SK-N-SH (cell line): ENCODE data around the gene CD79A. TPM values are rescaled to one million over a fixed set of nuclear protein-coding genes. Genes with fewer than 3 reads are reported as not detected.

Experiments used
- CTCF ChIA-PET: fragments of 300-600, 350-600 bp; formaldehyde crosslinking; extraction: SDS; loops from one replicate; lab custom pipeline; 2021; lab: Yijun Ruan, JAX
- POLR2A ChIA-PET: fragments of 350-600 bp; sonication (Branson Sonifier 250); formaldehyde crosslinking; extraction: SDS; loops from one replicate; lab custom pipeline; 2020; ENCODE audit warnings: antibody characterized with exemption, inconsistent platforms; lab: Yijun Ruan, JAX
- DNase-seq: peaks from one replicate; pipeline ENCODE4 v3.0.0; 2012
- H2AFZ ChIP-seq: fragments of 200-600 bp; sonication (generic); 2 replicates; pipeline ENCODE4 v1.8.1; 2016; ENCODE audit warnings: antibody characterized with exemption, mild to moderate bottlenecking, low read depth
- H3F3A ChIP-seq: fragments of 200-600 bp; sonication (generic); replicated peaks from 2 replicates; pipeline ENCODE3; 2016; ENCODE audit warnings: antibody characterized with exemption, mild to moderate bottlenecking; ENCODE audit not compliant: insufficient read depth
- H3K27ac ChIP-seq, 2 experiments: fragments of 200-500 bp in 1 of 2; fragments of 200-600 bp in 1 of 2; sonication (Bioruptor generic) in 1 of 2; sonication (generic), shearing (Covaris generic) in 1 of 2; 2 replicates each; pipeline versions ENCODE4 v1.5.1 to v1.6.1; 2014 to 2016; ENCODE audit warnings: low read depth in 2 of 2, inconsistent platforms in 1 of 2, low read length in 1 of 2, mild to moderate bottlenecking in 1 of 2, mixed read lengths in 1 of 2
- H3K27me3 ChIP-seq: fragments of 200-600 bp; sonication (generic), shearing (Covaris generic); 2 replicates; pipeline ENCODE4 v1.6.1; 2016; ENCODE audit warnings: mixed run types; ENCODE audit not compliant: insufficient read depth
- H3K36me3 ChIP-seq, 2 experiments: fragments of 200-500 bp in 1 of 2; fragments of 200-600 bp in 1 of 2; sonication (Bioruptor generic) in 1 of 2; sonication (generic) in 1 of 2; replicated peaks in 1 of 2; 2 replicates each; pipeline versions ENCODE3 to v1.5.1; 2014 to 2016; ENCODE audit warnings: low read length in 1 of 2, mild to moderate bottlenecking in 1 of 2; ENCODE audit not compliant: insufficient read depth in 2 of 2, control insufficient read depth in 1 of 2
- H3K4me1 ChIP-seq, 2 experiments: fragments of 200-500 bp in 1 of 2; fragments of 200-600 bp in 1 of 2; sonication (Bioruptor generic) in 1 of 2; sonication (generic), shearing (Covaris generic) in 1 of 2; 2 replicates each; pipeline versions ENCODE4 v1.5.1 to v1.6.1; 2014 to 2016; ENCODE audit warnings: low read depth in 1 of 2, low read length in 1 of 2, mixed run types in 1 of 2; ENCODE audit not compliant: insufficient read depth in 2 of 2, control insufficient read depth in 1 of 2
- H3K4me2 ChIP-seq: fragments of 200-600 bp; sonication (generic), shearing (Covaris generic); 2 replicates; pipeline ENCODE4 v1.6.1; 2017; ENCODE audit warnings: mixed run types
- H3K4me3 ChIP-seq, 2 experiments: fragments of 200-500 bp in 1 of 2; fragments of 200-600 bp in 1 of 2; sonication (Bioruptor generic) in 1 of 2; sonication (generic), shearing (Covaris generic) in 1 of 2; 2 replicates each; pipeline versions ENCODE4 v1.5.1 to v1.8.1; 2014 to 2016; ENCODE audit warnings: low read depth in 2 of 2, inconsistent platforms in 1 of 2, low read length in 1 of 2, mild to moderate bottlenecking in 1 of 2, mixed read lengths in 1 of 2, moderate library complexity in 1 of 2
- H3K79me2 ChIP-seq: fragments of 200-600 bp; sonication (generic); 2 replicates; pipeline ENCODE4 v1.8.1; 2017; ENCODE audit warnings: mild to moderate bottlenecking; ENCODE audit not compliant: insufficient read depth
- H3K9ac ChIP-seq: fragments of 200-600 bp; sonication (generic); 2 replicates; pipeline ENCODE4 v1.6.1; 2017; ENCODE audit warnings: mixed run types
- H3K9me2 ChIP-seq: fragments of 200-600 bp; sonication (generic); 2 replicates; pipeline ENCODE4 v1.6.1; 2017; ENCODE audit warnings: mixed run types
- H3K9me3 ChIP-seq: fragments of 200-600 bp; sonication (generic); 2 replicates; pipeline ENCODE4 v1.6.1; 2017; ENCODE audit warnings: mixed run types, mild to moderate bottlenecking, moderate library complexity
- H4K20me1 ChIP-seq: fragments of 200-600 bp; sonication (generic); 2 replicates; pipeline ENCODE4 v1.6.1; 2017; ENCODE audit warnings: mild to moderate bottlenecking, mixed run types; ENCODE audit not compliant: insufficient read depth
- CTCF ChIP-seq: fragments of 200-600 bp; sonication (generic); IDR thresholded peaks from 2 replicates; pipeline ENCODE4 v1.6.1; 2017; ENCODE audit warnings: antibody characterized with exemption, mild to moderate bottlenecking, moderate library complexity
- FOXJ3 ChIP-seq: sonication (generic); formaldehyde crosslinking; IDR thresholded peaks from 2 replicates; pipeline ENCODE4 v1.5.1; 2020; ENCODE audit warnings: mild to moderate bottlenecking, missing genetic modification reagents
- GATA2 ChIP-seq: sonication (generic); formaldehyde crosslinking; IDR thresholded peaks from 2 replicates; pipeline ENCODE4 v1.5.0; 2020; ENCODE audit warnings: mild to moderate bottlenecking, missing genetic modification reagents
- MEF2A ChIP-seq: IDR thresholded peaks from 2 replicates; pipeline ENCODE4 v1.4.0; 2012; ENCODE audit warnings: low read depth, borderline replicate concordance
- NFIC ChIP-seq: IDR thresholded peaks from 2 replicates; pipeline ENCODE4 v1.4.0; 2012; ENCODE audit warnings: borderline replicate concordance
- POLR2AphosphoS5 ChIP-seq: IDR thresholded peaks from 2 replicates; pipeline ENCODE4 v1.6.1; 2012; ENCODE audit warnings: low read depth, low read length
- RCOR1 ChIP-seq: fragments of 150-350 bp; IDR thresholded peaks from 2 replicates; pipeline ENCODE4 v1.6.1; 2017; ENCODE audit warnings: antibody characterized with exemption, low read length
- SIN3A ChIP-seq: IDR thresholded peaks from 2 replicates; pipeline ENCODE4 v1.6.1; 2012; ENCODE audit warnings: low read depth, mild to moderate bottlenecking, low read length, moderate library complexity, borderline replicate concordance
- WGBS: methylation state at CpG from one replicate; pipeline ENCODE4 v1.1.6; 2017; ENCODE audit warnings: low lambda C conversion rate; 5-methylcytosine and 5-hydroxymethylcytosine counted together
- polyA plus RNA-seq, 3 experiments: library from polyadenylated mRNA; depleted of rRNA; stranded (reverse); fragments of >200 nt; gene quantifications; 2 replicates each; pipeline ENCODE4 v1.2.3, GENCODE V29; 2012
- TF ChIP-seq, protein P1 (sequence below): IDR thresholded peaks from 2 replicates; pipeline ENCODE4 v1.4.0; 2012; ENCODE audit warnings: low read depth, borderline replicate concordance
- TF ChIP-seq, protein P2 (sequence below): IDR thresholded peaks from 2 replicates; pipeline ENCODE4 v1.4.0; 2012; ENCODE audit warnings: low read depth, borderline replicate concordance

Gene CD79A
- polyA plus RNA-seq, 1 of the 3 experiments (the other 2 are of a cell fraction) = 0.20 TPM

DNA sequence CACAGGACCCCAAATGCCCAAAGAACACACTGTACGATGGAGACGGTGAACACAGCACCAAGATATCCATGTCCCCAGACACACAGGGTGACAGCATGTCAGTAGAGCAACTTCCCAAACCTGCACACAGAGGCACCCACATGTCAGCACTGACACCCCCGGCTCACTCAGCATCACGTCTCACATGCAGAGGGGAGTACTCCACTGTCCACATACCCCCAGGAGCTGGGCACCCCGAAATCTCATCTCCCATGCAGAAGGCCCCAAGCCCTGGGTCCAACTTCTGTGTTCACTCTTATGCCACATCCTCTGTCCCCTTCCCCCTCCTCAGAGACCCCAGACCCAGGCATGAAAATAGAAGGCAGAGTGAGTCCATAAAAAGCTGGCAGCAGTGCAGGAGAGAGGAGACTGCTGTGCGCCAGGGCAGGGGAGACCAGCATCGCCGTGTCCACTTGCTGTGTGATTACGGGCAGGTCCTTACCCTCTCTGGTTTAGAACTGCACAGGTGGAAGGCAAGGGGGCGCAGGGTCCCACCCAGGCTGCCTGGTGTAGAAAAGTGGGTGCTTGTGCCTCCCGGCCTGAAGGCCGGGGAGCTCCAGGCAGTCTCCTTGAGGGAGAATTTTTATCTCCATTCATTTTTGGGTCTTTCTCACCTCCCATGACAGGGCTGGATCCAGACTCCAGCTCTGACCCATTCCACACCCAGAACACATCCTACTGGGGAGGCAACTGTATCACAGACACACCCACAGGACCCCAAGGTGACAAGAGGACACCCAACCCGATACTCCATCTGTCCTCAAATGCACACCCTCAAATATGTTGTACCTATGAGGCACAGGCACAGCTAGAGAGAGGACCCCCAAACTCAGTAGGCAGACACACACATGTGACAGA lies 34.2 kb downstream of the CD79A start:
- POLR2A ChIA-PET = interaction anchor here (0.6 to 1.1 kb wide), 3 partner anchors 13 to 20 kb away, joined by 3 to 4 read pairs (median 3); no protein-coding TSS in a partner anchor
- Histone ChIP-seq H4K20me1 (no peaks in the 10 kb centered on the region), H3K27ac (no peak overlapping the region), H3K4me2 (no peak overlapping the region), H3K9me3 (no peaks in the 10 kb centered on the region), H3K4me3 (no peak overlapping the region), H3K4me1 (peaks cover 0 to 10% of the 10 kb centered on the region in 2 experiments; a peak in 1 of 4 replicates), H2AFZ (no peak overlapping the region), H3K79me2 (no peaks in the 10 kb centered on the region), H3K9ac (no peak overlapping the region), H3K36me3 (peaks cover 0 to 5% of the 10 kb centered on the region in 2 experiments), H3K9me2 (no peaks in the 10 kb centered on the region), H3F3A (peaks cover 3% of the 10 kb centered on the region), H3K27me3 (peaks cover 35% of the 10 kb centered on the region)
- WGBS = 84% methylated on average over 9 of the region's 13 CpGs
- TF ChIP-seq MEF2A (no peak), FOXJ3 (no peak), NFIC (no peak), CTCF (no peak), GATA2 (CRISPR knock-in tag) (no peak), RCOR1 (no peak)
- TF ChIP-seq, protein P1, sequence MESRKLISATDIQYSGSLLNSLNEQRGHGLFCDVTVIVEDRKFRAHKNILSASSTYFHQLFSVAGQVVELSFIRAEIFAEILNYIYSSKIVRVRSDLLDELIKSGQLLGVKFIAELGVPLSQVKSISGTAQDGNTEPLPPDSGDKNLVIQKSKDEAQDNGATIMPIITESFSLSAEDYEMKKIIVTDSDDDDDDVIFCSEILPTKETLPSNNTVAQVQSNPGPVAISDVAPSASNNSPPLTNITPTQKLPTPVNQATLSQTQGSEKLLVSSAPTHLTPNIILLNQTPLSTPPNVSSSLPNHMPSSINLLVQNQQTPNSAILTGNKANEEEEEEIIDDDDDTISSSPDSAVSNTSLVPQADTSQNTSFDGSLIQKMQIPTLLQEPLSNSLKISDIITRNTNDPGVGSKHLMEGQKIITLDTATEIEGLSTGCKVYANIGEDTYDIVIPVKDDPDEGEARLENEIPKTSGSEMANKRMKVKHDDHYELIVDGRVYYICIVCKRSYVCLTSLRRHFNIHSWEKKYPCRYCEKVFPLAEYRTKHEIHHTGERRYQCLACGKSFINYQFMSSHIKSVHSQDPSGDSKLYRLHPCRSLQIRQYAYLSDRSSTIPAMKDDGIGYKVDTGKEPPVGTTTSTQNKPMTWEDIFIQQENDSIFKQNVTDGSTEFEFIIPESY = no peak
- CTCF ChIA-PET = interaction anchor here (1.0 to 1.4 kb wide), 3 partner anchors 9 to 47 kb away, joined by 3 to 4 read pairs (median 4); no protein-coding TSS in a partner anchor
- no peak for DNase-seq

DNA sequence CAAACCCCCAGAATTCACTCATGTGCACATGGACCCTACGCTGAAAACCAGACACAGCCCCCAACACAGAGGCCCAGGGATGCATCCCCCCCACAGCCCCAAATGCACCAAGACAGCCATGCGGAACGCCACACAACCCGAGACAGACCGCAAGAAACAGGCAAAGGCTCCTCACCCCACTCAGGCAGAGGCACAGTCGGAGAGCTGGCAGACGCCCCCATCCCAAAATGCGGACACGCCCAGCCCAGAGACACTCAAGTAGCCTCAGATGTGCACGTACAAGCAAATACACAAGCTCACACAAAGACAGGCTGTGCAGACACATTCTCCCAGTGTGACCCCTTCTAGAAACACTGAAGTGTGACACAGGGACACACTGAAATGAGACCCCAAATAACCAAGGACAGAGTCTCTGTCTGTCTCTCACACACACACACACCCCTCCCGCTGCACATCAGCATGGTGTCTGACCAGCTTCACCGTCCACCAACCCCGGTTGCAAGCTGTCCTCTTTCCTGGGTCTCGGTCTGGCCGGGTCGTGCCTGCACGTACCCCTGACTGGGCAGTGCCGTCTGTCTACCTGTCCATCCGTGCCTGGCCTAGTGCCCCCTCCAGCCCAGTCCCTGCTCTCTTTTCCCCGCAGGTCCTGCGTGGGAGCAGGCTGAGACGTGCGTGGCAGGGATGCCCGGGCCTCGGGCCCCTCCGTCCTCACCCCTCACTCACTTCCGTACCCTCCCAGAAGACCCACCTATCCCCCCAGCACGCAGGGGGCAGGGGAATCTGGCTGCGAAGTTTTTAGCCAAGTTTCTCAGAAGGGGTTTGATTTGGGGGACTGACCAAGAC lies 35.0 kb downstream of the CD79A start:
- H3K36me3 ChIP-seq = peaks cover 0 to 2% of the 10 kb centered on the region in 2 experiments
- peaks cover 3% of the 10 kb centered on the region for H3F3A ChIP-seq
- H4K20me1 ChIP-seq = no peaks in the 10 kb centered on the region
- peaks cover 41% of the 10 kb centered on the region for H3K27me3 ChIP-seq
- DNase-seq = no peak
- no peak overlapping the region for H3K9ac ChIP-seq
- H3K4me1 ChIP-seq = peaks cover 0 to 2% of the 10 kb centered on the region in 2 experiments; a peak in 1 of 4 replicates
- H3K27ac ChIP-seq = no peak overlapping the region
- H3K9me2 ChIP-seq = no peaks in the 10 kb centered on the region
- ChIA-PET CTCF (interaction anchor here (1.0 to 1.4 kb wide), 3 partner anchors 20 to 123 kb away, joined by 3 to 4 read pairs (median 3); no protein-coding TSS in a partner anchor), POLR2A (interaction anchor here (0.6 to 1.1 kb wide), 3 partner anchors 12 to 21 kb away, joined by 3 to 4 read pairs (median 3); no protein-coding TSS in a partner anchor)
- no peaks in the 10 kb centered on the region for H3K9me3 ChIP-seq
- H3K79me2 ChIP-seq = no peaks in the 10 kb centered on the region
- no peak overlapping the region for H2AFZ ChIP-seq
- H3K4me3 ChIP-seq = no peak overlapping the region
- TF ChIP-seq POLR2AphosphoS5 (peak; percentile 3; the same call in 1 of the 2 replicates), SIN3A (0 out of 2 replicates have a peak, but pooled peaks have one; percentile 17)
- TF ChIP-seq, protein P2, sequence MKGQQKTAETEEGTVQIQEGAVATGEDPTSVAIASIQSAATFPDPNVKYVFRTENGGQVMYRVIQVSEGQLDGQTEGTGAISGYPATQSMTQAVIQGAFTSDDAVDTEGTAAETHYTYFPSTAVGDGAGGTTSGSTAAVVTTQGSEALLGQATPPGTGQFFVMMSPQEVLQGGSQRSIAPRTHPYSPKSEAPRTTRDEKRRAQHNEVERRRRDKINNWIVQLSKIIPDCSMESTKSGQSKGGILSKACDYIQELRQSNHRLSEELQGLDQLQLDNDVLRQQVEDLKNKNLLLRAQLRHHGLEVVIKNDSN = no peak
- WGBS = 43% methylated on average over 22 of the region's 29 CpGs
- H3K4me2 ChIP-seq = no peak overlapping the region
